CD4-positive, alpha-beta T cell treated with Interleukin-4 for 1 hour (primary cell): ENCODE results near the gene MYBPC3.

Experiments used
- DNase-seq, 2 donors: peaks; one replicate each; pipeline ENCODE4 v3.0.0-alpha.2; 2020 to 2022

The MYBPC3 gene

GRCh38 chr11:47314992-47315391 lies 37.5 kb downstream of the MYBPC3 start:
- DNase-seq = no peak

- no peak for DNase-seq
Measured at GRCh38 chr11:47308050-47308823, 44.3 kb downstream of the MYBPC3 start.

GRCh38 chr11:47306484-47306844 lies 46.0 kb downstream of the MYBPC3 start:
- no peak for DNase-seq

- no peak for DNase-seq
Measured at GRCh38 chr11:47305734-47306483, 46.6 kb downstream of the MYBPC3 start.

- DNase-seq = no peak
Measured at GRCh38 chr11:47302853-47303252, 49.6 kb downstream of the MYBPC3 start.

- no peak for DNase-seq
Measured at GRCh38 chr11:47299078-47299477, 53.4 kb downstream of the MYBPC3 start.

GRCh38 chr11:47296045-47296444 lies 56.5 kb downstream of the MYBPC3 start:
- DNase-seq = no peak

- no peak for DNase-seq
Measured at GRCh38 chr11:47295385-47295784, 57.1 kb downstream of the MYBPC3 start.

- no peak for DNase-seq
Measured at GRCh38 chr11:47289856-47290255, 62.6 kb downstream of the MYBPC3 start.

- no peak for DNase-seq
Measured at GRCh38 chr11:47288066-47288465, 64.4 kb downstream of the MYBPC3 start.

GRCh38 chr11:47285969-47286770 lies 66.3 kb downstream of the MYBPC3 start:
- DNase-seq = no peak

GRCh38 chr11:47284151-47284550 lies 68.4 kb downstream of the MYBPC3 start:
- DNase-seq = no peak

- DNase-seq = no peak
Measured at GRCh38 chr11:47282462-47282861, 70.0 kb downstream of the MYBPC3 start.
